Endothelial cell of umbilical vein (primary cell): ENCODE measurements around the gene DIP2C. TPM values are rescaled to one million over a fixed set of nuclear protein-coding genes. Genes with fewer than 3 reads are reported as not detected.

ENCODE experiments used
- BruUV-seq: library from RNA; stranded (reverse); fragments of 400-500 nt; replicated peaks from 2 replicates; lab custom pipeline; 2021; lab: Mats Ljungman, UMichigan
- CTCF ChIA-PET: fragments of 300-600, 350-600 bp; sonication (Branson Sonifier 250); formaldehyde crosslinking; loops from one replicate; lab custom pipeline; 2021; ENCODE audit warnings: antibody characterized with exemption, inconsistent platforms; lab: Charles Lee
- POLR2A ChIA-PET: fragments of 300-600, 350-600 bp; sonication (Branson Sonifier 250); formaldehyde crosslinking; loops from one replicate; lab custom pipeline; 2021; ENCODE audit warnings: antibody characterized with exemption, inconsistent platforms; lab: Charles Lee
- DNase-seq: peaks from one replicate; pipeline ENCODE4 v3.0.0-alpha.2; 2011; ENCODE audit warnings: low read depth, low spot score
- FAIRE-seq: peaks from 2 replicates; lab custom pipeline; 2011; peaks lifted over from hg19 to GRCh38; lab: Jason Lieb, UNC
- H2AFZ ChIP-seq: 2 replicates; pipeline ENCODE4 v1.6.0; 2012; ENCODE audit warnings: low read depth, low read length, control low read depth, inconsistent platforms
- H3K27ac ChIP-seq: 2 replicates; pipeline ENCODE4 v1.5.1; 2011; ENCODE audit warnings: low read depth, mild to moderate bottlenecking, control low read depth, low read length, moderate library complexity; ENCODE audit not compliant: insufficient read depth
- H3K27me3 ChIP-seq, 2 experiments: 2 replicates each; pipeline versions ENCODE4 v1.6.0 to v1.6.1; 2011; ENCODE audit warnings: low read length in 2 of 2, mixed read lengths in 1 of 2; ENCODE audit not compliant: control insufficient read depth in 2 of 2, insufficient read depth in 2 of 2
- H3K36me3 ChIP-seq, 2 experiments: 2 replicates in 1 of 2; 3 replicates in 1 of 2; pipeline ENCODE4 v1.5.1; 2011; ENCODE audit warnings: low read length in 2 of 2, mild to moderate bottlenecking in 1 of 2, moderate library complexity in 1 of 2; ENCODE audit not compliant: control insufficient read depth in 2 of 2, insufficient read depth in 2 of 2; ENCODE audit errors: extremely low read depth in 1 of 2
- H3K4me1 ChIP-seq: 3 replicates; pipeline ENCODE4 v1.5.1; 2011; ENCODE audit warnings: mild to moderate bottlenecking, low read length; ENCODE audit not compliant: control insufficient read depth, insufficient read depth; ENCODE audit errors: extremely low read depth
- H3K4me2 ChIP-seq: 2 replicates; pipeline ENCODE4 v1.6.1; 2011; ENCODE audit warnings: low read length, control low read depth, mixed read lengths; ENCODE audit not compliant: insufficient read depth
- H3K4me3 ChIP-seq, 3 experiments: fragments of 200-600 bp in 1 of 3; sonication (generic), shearing (Covaris generic) in 1 of 3; replicated peaks in 1 of 3; 2 replicates each; pipeline ENCODE4 v1.5.1; 2011 to 2016; ENCODE audit warnings: control low read depth in 3 of 3, low read length in 3 of 3, mild to moderate bottlenecking in 2 of 3, inconsistent platforms in 1 of 3, low read depth in 1 of 3, moderate library complexity in 1 of 3; ENCODE audit not compliant: insufficient read depth in 1 of 3
- H3K79me2 ChIP-seq: 2 replicates; pipeline ENCODE4 v1.6.0; 2012; ENCODE audit warnings: low read length, inconsistent platforms; ENCODE audit not compliant: control insufficient read depth, insufficient read depth
- H3K9ac ChIP-seq: replicated peaks from 2 replicates; pipeline ENCODE3; 2011; ENCODE audit warnings: low read length, control low read depth; ENCODE audit not compliant: insufficient read depth; ENCODE audit errors: extremely low read depth
- H3K9me1 ChIP-seq: replicated peaks from 3 replicates; pipeline ENCODE4 v1.6.0; 2011; ENCODE audit warnings: mild to moderate bottlenecking, low read length; ENCODE audit not compliant: control insufficient read depth, insufficient read depth; ENCODE audit errors: extremely low read depth
- H3K9me3 ChIP-seq: replicated peaks from 2 replicates; pipeline ENCODE4 v1.5.1; 2012; ENCODE audit warnings: low read length, inconsistent platforms; ENCODE audit not compliant: control insufficient read depth, insufficient read depth
- H4K20me1 ChIP-seq: replicated peaks from 2 replicates; pipeline ENCODE3; 2011; ENCODE audit warnings: mild to moderate bottlenecking, low read length; ENCODE audit not compliant: control insufficient read depth, insufficient read depth; ENCODE audit errors: extremely low read depth
- EZH2 ChIP-seq: IDR thresholded peaks from 2 replicates; pipeline ENCODE4 v1.6.1; 2012; ENCODE audit warnings: borderline replicate concordance, low read depth, mild to moderate bottlenecking, moderate library complexity, low read length, inconsistent platforms; ENCODE audit not compliant: severe bottlenecking
- FOS ChIP-seq: IDR thresholded peaks from 2 replicates; pipeline ENCODE4 v1.6.1; 2011; ENCODE audit warnings: mild to moderate bottlenecking, low read length, moderate library complexity, borderline replicate concordance; ENCODE audit not compliant: insufficient read depth
- GATA2 ChIP-seq: IDR thresholded peaks from 2 replicates; pipeline ENCODE4 v1.7.0; 2011; ENCODE audit warnings: low read depth, mild to moderate bottlenecking, moderate library complexity, mixed read lengths, low read length; ENCODE audit not compliant: insufficient read length, insufficient read depth
- JUN ChIP-seq: IDR thresholded peaks from 2 replicates; pipeline ENCODE4 v1.6.1; 2011; ENCODE audit warnings: borderline replicate concordance, low read depth; ENCODE audit not compliant: insufficient read length, insufficient read depth
- MAX ChIP-seq: IDR thresholded peaks from 2 replicates; pipeline ENCODE4 v1.6.1; 2011; ENCODE audit not compliant: insufficient read depth, insufficient read length
- MYC ChIP-seq: IDR thresholded peaks from one replicate; pipeline ENCODE4 v1.6.1; 2011; ENCODE audit warnings: mild to moderate bottlenecking, low read depth, low read length
- POLR2A ChIP-seq: IDR thresholded peaks from 2 replicates; pipeline ENCODE4 v1.6.1; 2012; ENCODE audit warnings: low read depth, mild to moderate bottlenecking, control low read depth, low read length
- POLR2AphosphoS5 ChIP-seq: IDR thresholded peaks from 2 replicates; pipeline ENCODE4 v1.6.1; 2012; ENCODE audit warnings: low read depth, mild to moderate bottlenecking, control low read depth, low read length, moderate library complexity; ENCODE audit not compliant: insufficient read depth
- dilution Hi-C: fragments of 300-500 bp; cut with MboI; formaldehyde crosslinking; loops from one replicate; pipeline ENCODE4 v1.15.0; 2019; ENCODE audit warnings: low sequenced_read_pairs; ENCODE audit not compliant: extremely low pct_ligation_motif_present
- intact Hi-C: fragments of 100-400 bp; cut with micrococcal nuclease; formaldehyde crosslinking; loops from one replicate; pipeline ENCODE4 v1.10.0; 2022
- polyA plus RNA-seq, 4 experiments: library from polyadenylated mRNA; depleted of rRNA in 3 of 4; stranded (reverse) in 3 of 4; unstranded in 1 of 4; fragments of >200 nt; gene quantifications; 2 replicates each; pipeline versions ENCODE4 v1.2.1 to v1.2.3, GENCODE V29; 2011 to 2012; ENCODE audit warnings: missing spikeins in 1 of 4
- total RNA-seq: library from RNA; stranded (reverse); gene quantifications from 2 replicates; pipeline ENCODE4 v1.2.3, GENCODE V29; 2021
- TF ChIP-seq, protein P1 (sequence below), 2 donors: IDR thresholded peaks; 1 replicate in 1 of 2; 2 replicates in 1 of 2; pipeline ENCODE4 v1.5.1; 2011; ENCODE audit warnings: low read length in 2 of 2, mild to moderate bottlenecking in 2 of 2, moderate library complexity in 2 of 2, control low read depth in 1 of 2, inconsistent platforms in 1 of 2, low read depth in 1 of 2; ENCODE audit not compliant: insufficient read depth in 1 of 2; ENCODE audit errors: extremely low read depth in 1 of 2

DIP2C gene
- total and polyA plus RNA-seq, 2 donors (not counting 3 experiments of a cell fraction or from before 2014, with no cell fraction given), result 3.6 to 10.7 TPM

- H3K9me1 ChIP-seq, result no peaks in the 10 kb centered on the region
- POLR2A ChIA-PET, result no interaction called here
- H3K27ac ChIP-seq, result no peak overlapping the region
- H4K20me1 ChIP-seq, result no peaks in the 10 kb centered on the region
- dilution Hi-C loops, result no loop called here
- CTCF ChIA-PET, result no interaction called here
- BruUV-seq, result no TSS peak
- TF ChIP-seq JUN (no peak), POLR2AphosphoS5 (no peak), FOS (no peak), POLR2A (no peak), MYC (no peak), EZH2 (no peak), MAX (no peak)
- no peaks in the 10 kb centered on the region for H3K9me3 ChIP-seq
- H3K79me2 ChIP-seq, result no peaks in the 10 kb centered on the region
- FAIRE-seq, result no peak
- H3K4me1 ChIP-seq, result no peaks in the 10 kb centered on the region
- H3K4me3 ChIP-seq, result no peak overlapping the region
- no peaks in the 10 kb centered on the region for H3K27me3 ChIP-seq
- intact Hi-C loops, result no loop called here
- H3K9ac ChIP-seq, result no peak overlapping the region
- H3K36me3 ChIP-seq, result no peaks in the 10 kb centered on the region
- H3K4me2 ChIP-seq, result no peak overlapping the region
- no peak overlapping the region for H2AFZ ChIP-seq
- no peak for DNase-seq
Measured at GRCh38 chr10:594584-595270, 94.7 kb downstream of the DIP2C start.

DNA sequence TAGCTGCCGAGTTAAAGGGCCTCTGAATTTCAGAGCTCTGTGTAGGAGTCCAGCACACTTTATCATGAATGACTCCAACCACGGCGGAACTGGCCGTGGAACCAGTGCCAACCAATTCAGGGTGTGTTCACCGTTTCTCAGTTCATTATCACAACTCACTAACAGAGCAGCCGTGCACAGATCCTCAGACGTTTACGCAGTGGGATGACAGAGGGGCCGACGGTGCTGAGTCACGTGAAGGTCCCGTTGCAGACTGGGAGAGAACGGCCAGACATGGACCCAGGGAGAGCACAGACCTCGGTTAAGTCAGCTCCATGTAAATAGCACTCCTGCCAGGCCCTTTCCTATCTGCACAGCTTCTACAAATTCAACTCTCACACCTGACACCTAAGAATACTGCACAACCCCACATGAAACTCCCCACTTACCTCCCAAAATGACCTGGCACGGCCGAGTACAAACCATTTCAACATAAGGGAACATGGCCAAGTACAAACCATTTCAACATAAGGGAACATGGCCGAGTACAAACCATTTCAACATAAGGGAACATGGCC, 95.5 kb downstream of the DIP2C start:
- CTCF ChIA-PET, result no interaction called here
- FAIRE-seq (no peak), DNase-seq (no peak)
- H3K27me3 ChIP-seq, result no peaks in the 10 kb centered on the region
- TF ChIP-seq POLR2AphosphoS5 (no peak), GATA2 (no peak), JUN (no peak), FOS (no peak), MAX (no peak), EZH2 (no peak), MYC (no peak), POLR2A (no peak)
- TF ChIP-seq, protein P1, sequence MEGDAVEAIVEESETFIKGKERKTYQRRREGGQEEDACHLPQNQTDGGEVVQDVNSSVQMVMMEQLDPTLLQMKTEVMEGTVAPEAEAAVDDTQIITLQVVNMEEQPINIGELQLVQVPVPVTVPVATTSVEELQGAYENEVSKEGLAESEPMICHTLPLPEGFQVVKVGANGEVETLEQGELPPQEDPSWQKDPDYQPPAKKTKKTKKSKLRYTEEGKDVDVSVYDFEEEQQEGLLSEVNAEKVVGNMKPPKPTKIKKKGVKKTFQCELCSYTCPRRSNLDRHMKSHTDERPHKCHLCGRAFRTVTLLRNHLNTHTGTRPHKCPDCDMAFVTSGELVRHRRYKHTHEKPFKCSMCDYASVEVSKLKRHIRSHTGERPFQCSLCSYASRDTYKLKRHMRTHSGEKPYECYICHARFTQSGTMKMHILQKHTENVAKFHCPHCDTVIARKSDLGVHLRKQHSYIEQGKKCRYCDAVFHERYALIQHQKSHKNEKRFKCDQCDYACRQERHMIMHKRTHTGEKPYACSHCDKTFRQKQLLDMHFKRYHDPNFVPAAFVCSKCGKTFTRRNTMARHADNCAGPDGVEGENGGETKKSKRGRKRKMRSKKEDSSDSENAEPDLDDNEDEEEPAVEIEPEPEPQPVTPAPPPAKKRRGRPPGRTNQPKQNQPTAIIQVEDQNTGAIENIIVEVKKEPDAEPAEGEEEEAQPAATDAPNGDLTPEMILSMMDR (IDR thresholded peaks at IDR 0.05; ENCODE audit: extremely low read depth in 1 of 2, insufficient read depth in 1 of 2, low read depth in 1 of 2, low read length in 2 of 2), result no peak
- dilution Hi-C loops (no loop called here), intact Hi-C loops (no loop called here)
- H3K4me2 ChIP-seq, result no peak overlapping the region
- H4K20me1 ChIP-seq, result no peaks in the 10 kb centered on the region
- no TSS peak for BruUV-seq
- no peaks in the 10 kb centered on the region for H3K9me3 ChIP-seq
- POLR2A ChIA-PET, result interaction anchor here (0.5 kb wide), 1 partner anchor 10 kb away, joined by 3 read pairs; no protein-coding TSS in a partner anchor
- no peak overlapping the region for H3K27ac ChIP-seq
- no peaks in the 10 kb centered on the region for H3K36me3 ChIP-seq
- no peaks in the 10 kb centered on the region for H3K79me2 ChIP-seq
- H2AFZ ChIP-seq, result no peak overlapping the region
- H3K4me1 ChIP-seq, result no peaks in the 10 kb centered on the region
- no peaks in the 10 kb centered on the region for H3K9me1 ChIP-seq
- H3K9ac ChIP-seq, result no peak overlapping the region
- H3K4me3 ChIP-seq, result no peak overlapping the region
